Amygdala (tissue), 56 donors: ENCODE results near the gene AKAP5.
A peak's percentile ranks its signal among the peaks of the same experiment; 100 is the strongest.

Experiments
- DNase-seq, 56 donors: peaks; one replicate each; lab custom pipeline; 2025; lab: John Stamatoyannopoulos, UW

AKAP5 gene

DNA sequence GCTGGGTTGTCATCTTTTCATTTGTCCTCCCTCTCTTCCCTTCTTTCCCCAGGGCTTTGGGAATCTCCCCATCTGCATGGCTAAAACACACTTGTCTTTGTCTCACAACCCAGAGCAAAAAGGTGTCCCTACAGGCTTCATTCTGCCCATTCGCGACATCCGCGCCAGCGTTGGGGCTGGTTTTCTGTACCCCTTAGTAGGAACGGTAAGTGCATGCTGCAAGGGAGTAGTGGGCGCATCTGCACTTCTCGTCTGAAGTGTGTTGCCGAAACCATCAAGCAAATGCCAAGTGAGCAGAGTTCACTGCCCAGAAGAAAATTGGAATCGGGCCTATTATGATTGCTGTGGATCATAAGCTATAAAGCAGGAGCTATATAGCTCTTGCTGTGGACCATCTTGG is 10.6 kb upstream of the AKAP5 start:
- no peak for DNase-seq

DNA sequence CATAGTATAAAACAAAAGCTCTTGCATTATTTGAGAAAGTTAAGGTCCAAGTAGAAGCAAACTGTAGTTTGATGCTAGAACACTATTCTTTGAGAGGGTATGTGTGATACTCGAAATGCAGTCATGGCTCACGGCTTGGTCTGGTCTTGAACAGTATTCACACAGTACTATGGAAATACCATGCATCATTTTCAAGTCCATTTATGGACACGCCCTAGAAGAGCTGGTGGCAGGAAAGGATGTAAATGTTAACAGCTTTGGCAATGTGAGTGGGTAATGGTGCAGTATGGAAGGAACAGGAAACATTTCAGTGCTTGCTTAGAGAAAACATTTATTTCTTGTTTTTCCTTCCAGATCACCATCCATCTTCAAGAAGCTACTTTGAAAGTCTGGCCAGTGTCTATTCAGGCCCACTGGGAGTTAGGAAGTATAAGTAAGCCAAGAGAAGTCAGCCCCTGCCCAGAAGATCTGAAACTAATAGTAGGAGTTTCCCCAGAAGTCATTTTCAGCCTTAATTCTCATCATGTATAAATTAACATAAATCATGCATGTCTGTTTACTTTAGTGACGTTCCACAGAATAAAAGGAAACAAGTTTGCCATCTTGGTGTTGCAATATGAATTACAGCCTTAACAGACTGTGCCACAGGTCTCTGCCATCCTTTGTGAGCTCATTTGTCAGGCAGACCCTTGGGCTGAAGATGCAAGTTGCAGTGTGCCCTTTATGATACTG is 5.7 kb upstream of the AKAP5 start:
- DNase-seq, result no peak

DNA sequence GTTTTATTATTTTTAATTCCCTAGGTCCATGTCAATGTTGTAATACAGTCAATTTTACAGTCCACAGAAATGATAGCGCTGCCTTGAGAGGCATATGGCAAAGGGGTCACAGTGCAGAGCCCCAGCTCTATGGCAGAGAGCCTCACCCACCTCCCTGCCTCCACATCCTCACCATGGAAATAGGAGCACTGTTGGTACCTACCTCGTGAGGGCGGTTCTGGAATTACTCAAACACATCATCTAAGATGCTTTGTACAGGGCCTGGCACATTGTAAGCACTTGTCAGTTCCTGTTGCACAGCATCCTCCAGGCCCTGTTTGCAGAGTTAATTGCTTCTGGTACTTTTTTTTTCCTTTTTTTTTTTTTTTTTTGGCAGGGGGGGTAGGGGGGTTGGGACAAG is 4.1 kb upstream of the AKAP5 start:
- no peak for DNase-seq

DNA sequence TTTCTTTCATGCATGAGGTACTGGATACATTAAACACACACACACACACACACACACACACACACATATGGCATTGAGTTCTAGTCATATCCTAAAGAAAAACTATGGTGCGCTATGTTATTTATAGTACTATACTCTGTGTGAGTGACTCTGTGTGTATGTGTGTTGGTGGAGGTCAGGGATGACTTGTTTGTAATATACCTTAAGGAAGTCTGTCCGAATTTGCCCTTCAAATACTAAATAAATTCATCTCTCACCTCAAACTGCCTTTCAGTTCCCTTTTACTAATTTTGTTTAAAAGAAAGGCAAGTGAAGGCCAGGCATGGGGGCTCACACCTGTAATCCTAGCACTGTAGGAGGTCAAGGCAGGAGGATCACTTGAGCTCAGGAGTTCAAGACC is 2.1 kb upstream of the AKAP5 start:
- no peak for DNase-seq

DNA sequence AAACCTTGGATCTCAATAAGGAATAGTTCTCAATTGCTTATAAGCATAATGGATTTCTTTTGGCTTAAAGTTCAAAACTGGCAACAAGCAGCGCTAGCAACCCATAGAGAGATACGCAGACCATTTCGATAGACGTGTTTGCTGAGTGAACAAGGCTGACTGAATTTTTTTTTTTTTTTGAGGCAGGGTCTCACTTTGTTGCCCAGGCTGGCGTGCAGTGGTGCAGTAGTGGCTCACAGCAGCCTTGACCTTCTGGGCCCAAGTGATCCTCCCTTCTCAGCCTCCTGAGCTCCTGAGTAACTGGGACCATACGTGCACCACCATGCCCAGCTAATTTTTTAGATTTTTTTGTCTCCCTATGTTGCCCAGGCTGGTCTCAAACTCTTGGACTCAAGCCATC is 1.4 kb upstream of the AKAP5 start:
- DNase-seq, result no peak

DNA sequence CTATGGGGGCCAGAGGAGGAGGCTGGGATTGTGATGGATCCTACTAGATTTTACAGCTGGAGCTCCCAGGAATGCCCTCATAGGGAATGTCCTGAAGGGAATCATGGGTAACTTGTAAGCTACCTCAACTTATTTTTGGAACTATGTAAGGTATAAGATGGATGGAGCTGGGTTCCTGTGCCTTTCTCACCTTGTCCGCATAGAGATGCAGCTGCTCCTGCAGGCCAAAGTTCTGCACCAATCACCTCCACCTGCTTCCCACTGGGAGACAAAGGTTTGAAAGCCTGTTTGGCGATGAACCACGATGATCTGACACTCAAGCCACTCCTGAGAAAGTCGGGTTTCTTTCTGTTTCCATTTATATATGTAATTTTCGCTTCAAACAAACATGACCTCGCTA is 648 bp upstream of the AKAP5 start:
- no peak for DNase-seq

DNA sequence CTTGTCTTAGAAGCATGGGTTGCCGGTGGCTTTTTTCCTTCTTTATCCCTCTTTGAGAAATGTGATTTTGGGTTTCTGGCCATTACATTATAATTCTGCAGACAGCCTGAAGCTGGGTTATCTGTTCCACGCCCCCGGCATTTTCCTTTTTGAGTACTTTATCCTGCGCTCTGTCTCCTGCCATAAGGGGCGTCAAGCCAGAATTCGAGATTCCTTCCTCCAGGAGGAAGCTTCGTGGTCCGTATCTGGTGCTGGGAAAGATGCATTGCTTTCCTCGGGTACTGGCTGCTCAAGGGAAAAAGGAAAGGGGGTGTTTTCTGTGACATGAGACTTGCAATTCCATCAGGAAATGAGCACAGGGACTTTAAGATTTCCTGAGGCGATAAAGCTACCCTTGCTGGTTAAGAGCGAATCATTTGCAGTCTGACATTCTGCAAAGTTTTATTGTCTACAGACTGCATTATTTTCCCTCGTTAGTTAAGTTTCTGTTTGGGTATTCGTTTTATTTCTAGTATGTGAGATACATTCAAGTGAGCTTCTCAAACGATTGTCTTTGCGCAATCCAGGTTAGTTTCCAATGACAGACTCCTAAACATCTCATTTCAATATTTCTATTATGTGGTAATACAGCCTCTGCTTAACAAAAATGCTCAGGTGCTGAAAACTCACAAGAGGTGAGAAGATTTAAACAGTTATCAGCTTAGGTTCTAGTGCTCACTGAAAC is 694 bp downstream of the AKAP5 start:
- peak in 12 of 56 donors; percentile 5 to 45 (median 20) for DNase-seq

DNA sequence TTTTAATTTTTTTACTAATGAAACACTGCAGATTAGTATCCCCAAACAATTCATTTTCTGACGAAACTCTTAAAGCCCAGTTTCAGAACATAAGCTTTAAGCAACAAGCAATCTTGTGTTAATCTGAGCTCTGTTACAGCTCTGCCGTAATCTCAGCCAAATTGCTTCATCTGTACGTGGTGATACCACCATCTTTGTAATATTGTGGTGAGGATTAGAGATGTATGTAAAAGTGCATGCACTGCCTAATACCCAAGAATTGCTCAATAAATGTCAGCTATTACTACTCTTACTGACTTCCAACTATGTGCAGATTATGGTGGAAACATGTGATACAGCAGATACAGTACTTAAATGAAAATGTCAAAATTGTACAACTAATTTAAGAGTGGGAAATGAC is 1.8 kb downstream of the AKAP5 start:
- DNase-seq, result no peak

DNA sequence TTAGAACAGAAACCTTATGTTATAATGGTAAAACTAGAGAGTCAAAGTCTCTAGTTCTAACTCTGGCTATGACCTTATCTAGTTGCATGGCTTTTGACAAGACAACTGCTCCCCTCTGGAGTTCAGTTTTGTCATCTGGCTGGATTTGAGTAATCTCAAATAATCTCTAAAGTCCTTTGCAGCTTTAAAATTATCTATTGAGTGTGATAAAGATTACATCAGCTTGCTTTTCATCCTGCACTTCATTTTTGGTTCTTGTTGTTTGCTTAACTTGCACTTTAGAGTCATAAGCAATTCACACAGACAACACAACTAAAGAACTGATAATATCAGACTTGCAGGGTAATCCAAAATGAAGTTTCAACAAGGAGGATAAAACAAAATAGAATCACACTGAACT is 2.3 kb downstream of the AKAP5 start:
- DNase-seq, result no peak

DNA sequence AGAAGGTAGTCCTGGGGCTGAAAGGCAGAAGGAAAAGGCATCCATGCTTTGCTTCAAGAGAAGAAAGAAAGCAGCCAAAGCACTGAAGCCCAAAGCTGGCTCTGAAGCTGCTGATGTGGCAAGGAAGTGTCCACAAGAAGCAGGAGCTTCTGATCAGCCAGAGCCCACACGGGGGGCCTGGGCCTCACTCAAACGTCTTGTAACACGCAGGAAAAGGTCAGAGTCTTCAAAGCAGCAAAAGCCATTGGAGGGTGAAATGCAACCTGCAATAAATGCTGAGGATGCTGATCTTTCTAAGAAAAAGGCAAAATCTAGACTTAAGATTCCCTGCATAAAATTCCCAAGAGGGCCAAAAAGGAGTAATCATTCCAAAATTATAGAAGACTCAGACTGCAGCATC is 3.2 kb downstream of the AKAP5 start:
- no peak for DNase-seq

DNA sequence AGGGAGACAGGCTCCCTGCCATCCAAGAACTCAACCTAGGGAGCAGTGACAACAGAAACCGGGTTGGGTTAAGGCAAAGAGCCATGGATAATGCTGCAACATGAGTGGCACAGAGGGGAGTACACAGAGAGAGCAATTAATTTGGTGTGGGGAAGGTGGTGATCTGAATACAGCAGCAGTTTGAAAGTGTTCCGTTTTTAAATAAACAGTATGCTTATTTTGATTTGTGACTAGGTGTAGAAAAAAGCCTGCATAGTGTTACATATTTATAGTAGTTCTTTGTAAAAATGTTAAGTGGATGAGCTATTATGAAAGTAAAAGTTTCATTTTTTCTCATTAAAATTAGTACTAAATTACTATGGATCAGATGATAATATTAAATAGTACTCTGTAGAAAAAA is 8.7 kb downstream of the AKAP5 start:
- DNase-seq, result no peak

DNA sequence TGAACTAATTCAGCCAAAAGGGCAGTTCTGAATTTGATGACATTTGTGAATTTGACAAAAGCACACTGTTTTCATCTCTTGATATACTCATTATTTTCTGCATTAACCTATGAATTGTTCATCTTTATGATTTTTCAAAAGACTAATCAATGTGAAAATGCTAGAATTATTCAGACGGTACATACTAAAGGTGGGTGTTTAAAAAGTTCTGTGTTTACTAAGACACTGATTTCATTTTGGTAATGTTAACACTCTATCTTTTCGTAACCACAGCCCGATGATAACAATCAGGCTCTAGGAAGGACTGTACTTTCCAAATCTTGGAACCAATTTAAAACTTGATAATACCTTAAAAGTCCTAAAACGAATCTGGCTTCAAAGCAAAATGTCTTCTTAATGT is 9.4 kb downstream of the AKAP5 start:
- DNase-seq, result no peak

DNA sequence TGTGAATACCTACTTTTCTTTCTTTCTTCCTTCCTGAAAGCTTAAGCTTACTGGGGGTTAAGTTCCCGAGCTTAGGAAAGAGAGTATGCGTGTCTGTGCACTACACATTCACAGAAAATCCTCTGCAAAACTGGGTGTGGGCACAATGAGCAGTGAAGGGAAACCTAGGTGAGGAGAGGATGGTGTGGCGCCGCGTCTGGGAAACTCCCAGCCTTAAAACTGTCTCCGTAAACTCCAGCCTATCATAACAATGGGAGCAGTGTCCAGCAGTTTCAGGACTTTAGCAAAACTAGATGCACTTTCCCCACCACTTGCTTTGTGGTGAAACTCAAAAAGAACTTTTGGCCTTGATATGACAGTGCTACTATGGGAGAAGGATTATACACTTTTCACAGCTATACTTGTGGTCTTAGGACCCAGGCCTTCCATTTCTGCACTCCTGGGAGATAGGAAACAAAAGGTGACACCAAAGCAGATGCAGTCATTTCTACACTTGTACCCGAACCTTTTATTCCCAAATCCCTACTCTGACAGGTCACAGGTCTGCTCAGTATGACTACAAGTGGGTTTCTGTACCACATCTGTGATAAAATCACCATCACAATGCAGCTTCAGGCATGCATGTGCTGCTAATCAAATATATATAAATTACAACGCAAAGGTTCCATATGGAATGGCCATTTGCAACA is 10.4 kb downstream of the AKAP5 start:
- DNase-seq, result no peak

DNA sequence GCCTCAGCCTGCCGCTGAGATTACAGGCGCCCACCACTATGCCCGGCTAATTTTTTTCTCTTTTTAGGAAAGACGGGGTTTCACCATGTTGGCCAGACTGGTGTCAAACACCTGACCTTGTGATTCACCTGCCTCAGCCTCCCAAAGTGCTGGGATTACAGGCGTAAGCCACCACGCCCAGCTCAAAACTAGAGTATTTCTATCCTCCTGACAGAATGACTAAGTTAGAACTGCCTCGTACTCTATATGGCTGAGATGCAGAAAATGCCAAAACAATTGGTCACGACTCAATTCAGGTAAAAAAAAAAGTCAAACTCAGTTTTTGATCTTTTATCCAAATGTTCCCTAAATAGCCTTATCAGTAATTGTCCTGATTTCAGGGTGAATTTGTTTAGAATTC is 11.1 kb downstream of the AKAP5 start:
- DNase-seq, result no peak

DNA sequence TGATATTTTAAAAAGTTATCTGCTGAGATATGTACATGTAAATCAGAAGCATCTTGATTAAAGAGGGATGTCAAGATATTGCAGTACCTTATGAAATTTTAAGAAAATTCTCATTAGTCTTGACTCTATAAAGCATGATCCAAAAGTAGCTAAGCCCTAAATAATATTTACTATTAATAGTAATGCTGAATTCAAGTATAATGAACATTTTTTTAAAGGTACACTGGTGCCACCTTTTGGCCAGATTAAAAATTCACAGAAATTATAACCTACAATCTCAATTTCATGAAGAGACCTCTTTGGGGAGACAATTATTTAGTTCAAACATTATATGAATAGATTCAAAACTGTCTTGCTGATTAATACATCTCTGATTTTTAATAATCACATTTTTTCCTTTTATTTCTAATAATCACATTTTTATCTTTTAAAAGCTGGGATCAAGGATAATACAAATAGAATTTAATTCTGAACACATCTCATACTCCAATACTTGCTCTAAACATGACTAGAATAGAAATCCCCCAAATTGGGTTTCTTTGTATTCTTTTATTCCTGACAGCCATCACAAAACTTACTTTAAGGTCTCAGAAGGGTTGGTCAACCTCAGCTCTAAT is 13.4 kb downstream of the AKAP5 start:
- no peak for DNase-seq

DNA sequence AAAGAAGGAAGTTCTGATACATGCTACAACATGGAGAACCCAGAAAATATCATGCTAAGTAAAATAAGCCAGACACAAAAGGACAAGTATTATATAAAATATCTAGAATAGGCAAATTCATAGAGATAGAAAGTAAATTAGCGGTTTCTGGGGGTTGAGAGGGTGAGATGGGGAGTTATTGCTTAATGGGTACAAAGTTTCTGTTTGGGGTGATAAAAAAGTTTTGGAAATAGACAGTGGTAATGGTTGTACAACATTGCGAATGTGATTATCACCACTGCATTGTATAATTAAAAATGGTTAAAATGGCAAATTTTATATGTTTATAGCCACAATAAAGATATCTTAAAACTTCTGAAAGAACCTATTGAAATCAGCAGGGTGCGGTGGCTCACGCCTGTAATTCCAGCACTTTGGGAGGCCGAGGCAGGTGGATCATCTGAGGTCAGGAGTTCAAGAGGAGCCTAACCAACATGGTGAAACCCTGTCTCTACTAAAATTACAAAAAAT is 23.3 kb downstream of the AKAP5 start:
- no peak for DNase-seq

DNA sequence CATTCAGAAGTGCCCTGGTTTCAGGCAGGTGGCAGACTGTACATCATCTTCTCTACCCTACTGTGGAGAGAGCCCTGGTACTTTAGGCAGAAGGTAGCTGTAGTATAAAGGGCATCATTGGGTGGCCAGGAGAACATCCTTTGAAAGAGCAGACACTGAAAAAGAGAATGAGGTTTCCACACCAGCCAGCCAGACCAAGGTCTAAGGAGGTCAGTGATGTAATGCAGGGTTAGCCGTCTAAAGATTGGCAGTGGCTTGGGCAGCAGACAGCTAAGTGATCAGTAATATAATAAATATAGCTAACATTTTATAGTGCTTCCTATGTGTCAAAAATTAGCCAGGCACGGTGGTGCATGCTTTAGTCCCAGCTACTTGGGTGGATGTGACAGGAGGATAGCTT is 26.3 kb downstream of the AKAP5 start:
- DNase-seq, result no peak

DNA sequence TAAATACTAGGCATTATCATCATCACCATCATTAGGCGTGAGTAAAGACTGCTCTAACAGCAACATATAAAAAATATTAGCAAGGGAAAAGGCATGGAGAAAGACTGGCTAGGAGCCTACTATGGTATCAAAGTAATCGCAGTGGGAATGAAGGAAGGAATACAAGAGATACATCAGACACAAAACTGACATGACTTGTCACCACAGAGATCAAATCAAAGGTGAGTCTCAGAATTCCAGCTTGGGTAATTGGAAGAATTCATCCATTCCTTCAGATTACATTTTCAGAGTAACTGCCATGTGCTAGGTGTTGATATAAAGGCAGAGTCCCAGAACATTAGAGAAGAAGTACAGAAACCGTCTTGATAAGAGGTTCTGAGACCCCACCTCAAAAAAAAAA is 28.2 kb downstream of the AKAP5 start:
- no peak for DNase-seq

DNA sequence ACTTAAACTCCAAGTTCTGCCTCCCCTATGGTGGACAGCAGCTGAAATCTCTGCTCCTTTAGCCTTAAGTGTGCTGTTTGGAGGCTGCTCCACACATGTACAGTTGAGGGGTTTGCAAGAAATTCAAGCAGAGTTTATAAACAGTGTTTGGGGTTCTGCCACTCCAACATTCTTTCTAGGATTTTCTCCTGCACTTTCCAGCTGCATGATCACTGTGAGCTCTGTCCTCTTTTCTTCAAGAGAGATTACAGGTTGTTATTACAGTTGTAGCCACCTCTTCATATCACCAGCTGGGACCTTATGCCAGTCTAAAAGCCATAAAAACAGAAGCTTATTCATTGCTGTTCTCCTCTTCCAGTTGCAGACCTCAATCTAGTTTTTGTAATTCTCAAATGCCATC is 30.0 kb downstream of the AKAP5 start:
- no peak for DNase-seq

DNA sequence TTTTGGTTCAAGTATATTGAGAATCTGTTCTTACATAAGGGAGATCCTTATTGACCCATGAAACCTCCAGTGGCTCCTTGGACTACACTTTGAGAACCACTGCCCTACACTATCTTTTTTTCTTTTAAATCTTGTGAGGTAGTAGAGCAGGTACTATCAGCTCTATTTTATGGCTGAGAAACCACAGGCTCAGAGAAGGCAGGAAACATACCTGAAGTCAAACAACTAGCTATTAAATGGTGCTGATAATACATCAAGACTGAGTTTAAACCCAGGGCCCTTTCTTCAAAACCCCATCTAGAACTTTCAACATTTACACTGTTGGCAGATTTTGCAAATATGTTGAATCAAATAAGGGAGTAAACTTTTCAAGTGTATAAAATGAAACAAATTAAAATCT is 31.5 kb downstream of the AKAP5 start:
- no peak for DNase-seq

DNA sequence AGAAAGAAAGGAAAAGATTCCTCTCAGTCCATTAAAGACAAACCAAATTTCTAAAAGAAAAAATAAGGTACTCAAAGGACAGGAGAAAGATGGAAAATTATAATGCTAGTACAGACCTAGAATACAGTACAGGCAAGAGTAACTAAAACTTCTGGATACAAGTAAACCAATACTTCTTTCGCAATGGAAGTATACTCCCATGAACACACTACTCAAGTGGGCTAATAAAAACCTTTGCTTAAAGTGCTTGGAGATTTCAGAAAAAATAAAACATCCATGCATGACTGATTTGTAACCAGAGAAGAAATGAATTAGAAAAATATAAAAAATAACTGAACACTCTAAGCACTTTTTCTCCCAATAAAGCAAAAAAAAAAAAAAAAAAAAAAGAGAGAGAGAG is 34.8 kb downstream of the AKAP5 start:
- no peak for DNase-seq
